Left lobe of liver (tissue), 2 donors: ENCODE data around the gene MRPS7. TPM values are rescaled to one million over a fixed set of nuclear protein-coding genes. Genes with fewer than 3 reads are reported as not detected.

Experiments
- ATAC-seq: fragments of 200-7000 bp; cut with Tn5 transposase; one replicate; pipeline ENCODE4 v1.9.1; 2020; ENCODE audit warnings: mild to moderate bottlenecking, moderate library complexity
- DNase-seq: peaks from one replicate; pipeline ENCODE4 v3.0.0-alpha.2; 2020; ENCODE audit warnings: low spot score
- total RNA-seq: library from RNA; stranded (reverse); gene quantifications from one replicate; pipeline ENCODE4 v1.2.1, GENCODE V29; 2021
- donor health status: DM: no; HTN: no; CAD: no; lungs with moderate emphysema.
- donor health status: DM: no; HTN: yes; CAD: no.

MRPS7 gene
- 36.1 TPM for total RNA-seq

DNA sequence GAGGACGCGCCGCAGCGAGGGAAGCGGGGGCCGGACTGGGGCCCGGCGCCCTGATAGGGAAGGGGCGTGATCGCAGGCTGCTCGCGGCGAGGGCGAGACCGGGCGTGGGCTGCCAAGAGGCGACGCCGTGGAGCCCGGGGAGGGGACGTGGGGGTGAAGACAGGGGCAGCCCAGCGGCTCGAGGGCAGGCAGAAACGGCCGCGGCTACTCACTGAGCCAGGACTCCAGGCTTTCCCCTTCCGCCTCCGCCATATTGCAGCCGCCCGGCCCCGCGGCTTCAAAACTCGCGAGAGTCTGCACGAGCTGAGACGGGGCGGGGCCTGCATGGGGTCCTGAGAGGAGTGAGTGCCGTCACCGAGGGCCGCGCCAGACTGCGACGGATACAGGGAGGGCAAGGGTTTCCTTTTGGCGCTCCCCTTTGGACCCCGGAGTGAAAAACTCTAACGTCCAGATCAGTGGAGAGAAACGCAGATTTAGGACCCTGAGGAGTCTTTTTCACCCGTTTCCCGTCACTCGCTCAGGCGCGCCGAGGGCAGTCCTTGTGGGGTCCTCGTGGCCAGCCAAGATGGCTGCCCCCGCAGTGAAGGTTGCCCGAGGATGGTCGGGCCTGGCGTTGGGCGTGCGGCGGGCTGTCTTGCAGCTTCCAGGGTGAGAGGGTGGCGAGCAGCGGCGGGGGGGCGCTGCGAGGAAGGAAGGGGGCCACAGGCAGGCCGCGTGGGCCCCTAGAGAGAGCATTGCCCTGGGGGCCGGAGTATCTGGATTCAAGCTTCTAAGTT, at the start of gene MRPS7, which contains the start of gene GGA3:
MRPS7 (plus strand) TSS at position 544 of the 776 bp plus-strand sequence; CDS start at position 566, 22 bp downstream.
GGA3 (minus strand) TSS at position 271 of the 776 bp plus-strand sequence; CDS start at position 252, 19 bp downstream.
- ATAC-seq (peak; percentile 97), DNase-seq (peak; percentile 96)

DNA sequence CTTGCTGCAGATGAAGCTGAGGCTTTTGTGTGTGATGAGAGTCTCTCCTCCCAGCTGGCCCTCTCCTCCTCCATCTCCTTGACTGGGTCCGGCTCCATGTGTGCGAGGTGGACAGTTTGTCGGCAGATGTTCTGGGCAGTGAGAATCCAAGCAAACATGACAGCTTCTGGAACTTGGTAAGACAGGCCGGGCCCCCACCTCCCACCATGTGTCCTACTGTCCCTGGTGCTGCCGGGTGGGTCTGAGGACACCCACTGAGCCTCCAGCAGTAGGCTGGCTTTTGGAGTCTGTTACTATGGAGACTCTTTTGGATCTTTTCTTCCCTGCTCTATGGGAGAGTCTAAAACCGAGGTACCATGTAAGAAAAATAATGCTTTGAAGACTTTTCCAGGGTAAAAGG, 43.5 kb upstream of the MRPS7 start:
- ATAC-seq (no peak), DNase-seq (no peak)

DNA sequence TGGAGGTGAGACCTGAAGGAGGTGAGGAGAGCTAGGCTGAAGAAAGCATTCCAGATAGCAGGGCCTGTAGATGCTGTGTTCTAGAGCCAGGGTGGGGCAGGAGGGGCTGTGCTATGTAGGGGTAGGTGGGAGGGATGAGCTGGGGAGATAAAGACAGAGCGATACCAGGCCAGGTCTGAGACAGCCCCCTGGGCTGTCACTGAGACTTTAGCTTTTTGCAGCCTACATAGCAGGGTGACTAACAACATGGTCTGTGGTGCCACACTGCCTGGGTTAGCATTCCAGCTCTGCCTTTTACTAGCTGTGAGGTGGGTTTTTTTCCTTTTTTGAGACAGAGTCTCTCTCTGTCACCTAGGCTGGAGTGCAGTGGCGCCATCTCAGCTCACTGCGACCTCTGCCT, 41.9 kb upstream of the MRPS7 start:
- DNase-seq (no peak), ATAC-seq (no peak)

DNA sequence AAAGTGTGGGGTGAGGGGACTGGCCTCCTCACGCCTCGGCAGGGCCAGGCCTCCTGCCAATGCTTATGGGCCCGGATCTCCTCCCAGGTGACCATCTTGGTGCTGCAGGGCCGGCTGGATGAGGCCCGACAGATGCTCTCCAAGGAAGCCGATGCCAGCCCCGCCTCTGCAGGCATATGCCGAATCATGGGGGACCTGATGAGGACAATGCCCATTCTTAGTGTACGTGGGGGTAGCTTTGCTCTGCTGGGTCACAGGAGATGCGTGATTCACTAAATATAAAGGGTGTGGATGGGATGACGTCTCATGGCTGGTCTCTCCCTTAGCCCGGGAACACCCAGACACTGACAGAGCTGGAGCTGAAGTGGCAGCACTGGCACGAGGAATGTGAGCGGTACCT, 36.7 kb upstream of the MRPS7 start:
- DNase-seq = no peak
- no peak for ATAC-seq

DNA sequence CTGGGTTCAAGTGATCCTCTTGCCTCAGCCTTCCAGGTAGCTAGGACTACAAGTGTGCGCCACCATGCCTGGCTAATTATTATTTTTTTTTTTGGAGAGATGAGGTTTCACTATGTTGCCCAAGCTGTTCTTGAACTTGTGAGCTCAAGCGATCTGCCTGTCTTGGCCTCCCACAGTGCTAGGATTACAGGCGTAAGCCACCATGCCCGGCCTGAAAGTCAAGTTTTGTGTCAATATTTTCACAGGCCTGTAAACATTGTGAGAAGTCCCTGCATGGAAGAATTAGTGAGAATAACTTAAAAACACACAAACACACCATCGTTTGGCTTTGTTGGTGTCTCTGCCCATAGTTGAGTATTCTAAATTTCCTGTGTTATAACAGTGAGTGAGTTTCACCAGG, 34.0 kb upstream of the MRPS7 start:
- ATAC-seq (no peak), DNase-seq (no peak)

DNA sequence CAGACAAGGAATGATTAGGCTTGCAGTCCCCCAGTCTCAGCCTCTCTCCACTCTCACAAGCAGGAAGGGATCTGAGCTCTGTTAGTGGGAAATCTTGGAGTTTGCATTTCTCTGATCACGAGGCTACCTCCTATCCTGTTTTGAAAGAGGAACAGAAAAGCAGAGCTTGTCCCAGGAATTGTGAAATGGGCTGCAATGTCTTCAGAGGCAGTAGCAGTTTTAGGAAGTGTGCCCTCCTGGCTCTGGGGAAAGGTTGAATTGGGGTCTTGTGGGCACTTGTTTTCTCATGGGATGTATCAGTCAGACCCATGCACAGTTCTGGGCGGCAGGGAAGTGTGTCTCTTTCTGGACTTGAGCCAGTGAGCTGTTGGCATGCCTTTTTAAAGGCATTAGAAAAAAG, 33.4 kb upstream of the MRPS7 start:
- ATAC-seq (peak; percentile 45), DNase-seq (no peak)

DNA sequence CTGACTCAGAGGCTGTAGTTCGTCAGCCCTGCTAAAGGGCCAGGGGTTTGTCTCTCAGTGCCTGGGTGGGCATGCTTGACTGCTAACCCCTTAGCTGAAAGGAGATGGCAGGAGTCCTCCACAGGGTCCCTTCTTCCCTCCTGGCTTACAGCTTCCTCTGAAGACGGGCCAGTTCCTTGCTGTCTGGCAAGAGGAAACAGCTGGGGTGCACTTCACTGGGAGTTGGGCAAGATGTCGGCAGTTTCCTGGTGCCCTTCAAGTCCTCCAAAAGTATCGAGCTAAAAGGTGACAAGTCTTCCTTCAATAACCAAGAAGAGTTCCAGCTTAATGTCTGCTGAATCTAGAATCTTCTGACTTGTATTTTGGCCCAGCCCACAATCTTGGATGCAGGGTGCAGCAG, 32.8 kb upstream of the MRPS7 start:
- DNase-seq = no peak

DNA sequence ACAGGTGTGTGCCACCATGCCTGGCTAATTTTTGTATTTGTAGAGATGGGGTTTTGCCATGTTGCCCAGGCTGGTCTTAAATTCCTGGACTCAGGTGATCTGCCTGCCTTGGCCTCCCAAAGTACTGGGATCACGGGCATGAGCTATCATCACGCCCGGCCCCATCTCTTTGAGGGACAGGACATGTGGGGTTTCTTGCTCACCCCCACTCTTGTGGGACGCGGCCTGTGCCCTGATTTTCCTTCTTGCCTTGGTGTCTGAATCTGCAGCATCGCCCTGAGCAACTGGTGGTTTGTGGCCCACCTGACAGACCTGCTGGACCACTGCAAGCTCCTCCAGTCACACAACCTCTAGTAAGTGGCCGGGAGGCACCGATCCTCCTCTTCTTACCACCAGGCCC, 30.6 kb upstream of the MRPS7 start:
- DNase-seq (no peak), ATAC-seq (no peak)

More for the DNA sequence above, 32.8 kb upstream of the MRPS7 start:
- ATAC-seq = peak; percentile 20

DNA sequence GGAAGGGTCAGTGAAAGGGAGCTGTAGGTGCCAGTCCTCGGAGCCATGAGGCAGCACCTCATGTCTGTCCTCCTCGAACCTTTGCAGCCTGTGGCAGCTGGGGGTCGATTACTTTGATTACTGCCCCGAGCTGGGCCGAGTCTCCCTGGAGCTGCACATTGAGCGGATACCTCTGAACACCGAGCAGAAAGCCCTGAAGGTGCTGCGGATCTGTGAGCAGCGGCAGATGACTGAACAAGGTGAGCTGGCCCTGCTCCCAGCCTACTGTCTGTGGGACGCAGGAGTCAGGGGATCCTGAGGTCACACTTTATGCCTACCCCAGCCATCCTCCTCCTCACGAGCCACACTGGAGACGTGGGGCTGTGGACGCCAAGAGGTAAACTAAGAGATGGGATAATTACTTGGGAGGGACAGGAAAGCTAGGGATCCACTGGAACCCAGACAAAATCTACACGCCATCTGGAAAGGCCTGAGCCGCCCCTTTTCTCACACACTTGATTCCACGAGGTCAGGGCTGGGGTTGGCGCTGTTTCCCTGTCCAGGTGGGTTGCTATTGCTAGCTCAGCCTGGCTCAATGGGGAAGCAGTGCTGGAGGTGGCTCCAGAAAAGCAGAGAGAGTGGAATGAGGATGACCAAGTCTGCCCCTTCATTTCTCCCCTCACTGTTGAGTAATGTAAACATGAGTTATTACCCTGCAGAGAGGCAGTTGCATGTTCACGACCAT, 29.8 kb upstream of the MRPS7 start:
- DNase-seq (no peak), ATAC-seq (no peak)

DNA sequence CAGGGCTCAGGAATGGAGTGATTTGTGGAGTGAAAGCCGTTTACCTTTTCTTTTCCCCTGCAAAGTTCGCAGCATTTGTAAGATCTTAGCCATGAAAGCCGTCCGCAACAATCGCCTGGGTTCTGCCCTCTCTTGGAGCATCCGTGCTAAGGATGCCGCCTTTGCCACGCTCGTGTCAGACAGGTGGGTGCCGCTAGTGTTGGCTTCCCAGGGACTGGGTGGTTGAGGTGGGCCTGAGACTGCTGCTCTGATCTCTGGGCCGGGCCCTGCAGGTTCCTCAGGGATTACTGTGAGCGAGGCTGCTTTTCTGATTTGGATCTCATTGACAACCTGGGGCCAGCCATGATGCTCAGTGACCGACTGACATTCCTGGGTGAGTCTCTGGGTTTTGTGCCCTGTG, 28.9 kb upstream of the MRPS7 start:
- no peak for ATAC-seq
- no peak for DNase-seq

DNA sequence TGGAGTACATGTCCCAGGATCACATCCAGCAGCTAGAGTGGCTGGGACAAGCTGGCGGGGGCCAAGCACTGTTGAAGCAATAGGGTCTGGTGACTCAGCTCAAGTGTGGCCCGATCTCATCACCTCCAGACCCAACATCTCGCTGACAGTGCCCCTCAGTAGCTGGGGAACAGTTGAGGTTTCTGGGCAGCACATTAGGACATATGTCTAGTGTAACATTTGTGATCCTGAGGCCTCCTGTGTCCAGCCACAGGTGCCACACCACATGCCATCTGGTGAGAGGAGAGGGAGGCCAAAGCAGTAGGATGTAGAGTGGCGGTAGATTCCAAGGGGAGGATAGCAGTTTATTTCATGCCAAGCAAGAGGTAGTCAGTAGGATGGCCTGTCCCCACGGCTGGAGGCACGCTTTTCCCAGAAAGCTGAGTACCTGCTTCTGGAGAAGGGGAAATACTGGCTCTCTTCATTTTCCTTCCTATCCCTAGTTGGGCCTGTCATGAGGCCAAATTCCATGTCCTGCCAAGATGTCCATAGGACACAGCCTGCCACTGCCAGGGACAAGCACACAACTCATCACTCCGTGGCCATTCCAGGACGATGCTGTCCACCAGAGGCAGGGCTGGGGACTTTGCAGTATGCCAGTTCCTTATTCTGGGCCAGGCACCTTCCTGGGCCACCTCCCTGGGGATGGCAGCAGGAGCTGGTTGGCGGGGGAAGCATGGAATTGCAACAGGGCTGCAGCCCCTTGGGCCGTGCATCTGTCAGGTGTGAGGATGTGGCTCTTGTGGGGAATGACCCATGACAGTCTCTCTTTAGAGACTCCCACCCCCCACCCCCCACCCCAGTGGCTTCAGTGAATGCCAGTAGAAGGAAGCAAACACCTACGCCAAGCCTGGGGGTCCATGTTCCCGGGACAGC, 24.3 kb upstream of the MRPS7 start:
- DNase-seq (no peak), ATAC-seq (peak; percentile 32)

DNA sequence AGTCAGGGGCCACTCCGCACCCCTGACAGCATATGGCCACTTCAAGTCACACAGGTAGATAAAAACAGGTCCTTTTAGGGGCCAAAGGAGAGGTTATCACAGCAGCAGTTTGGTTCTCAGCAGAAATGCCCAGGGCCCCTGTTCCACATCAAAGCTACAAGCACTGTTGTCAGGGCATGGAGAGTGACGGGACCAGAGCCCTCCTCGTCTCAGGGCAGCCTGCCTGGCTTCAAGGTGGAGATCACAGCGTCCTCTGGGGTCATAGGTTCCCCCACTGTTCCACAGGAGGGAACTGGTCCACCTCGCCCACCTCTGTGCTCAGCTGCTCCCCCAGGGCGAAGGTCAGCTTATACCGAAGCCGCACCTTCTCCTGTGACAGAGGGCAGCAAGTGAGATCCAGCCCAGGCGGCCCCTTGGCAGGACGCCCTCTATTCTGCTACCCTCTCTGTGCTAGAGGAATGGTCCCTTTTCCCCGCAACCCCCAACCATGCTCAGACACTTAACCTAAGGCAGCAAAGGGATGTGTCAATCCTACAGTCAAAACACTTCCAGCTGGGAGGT, 23.6 kb upstream of the MRPS7 start:
- DNase-seq (no peak), ATAC-seq (no peak)

DNA sequence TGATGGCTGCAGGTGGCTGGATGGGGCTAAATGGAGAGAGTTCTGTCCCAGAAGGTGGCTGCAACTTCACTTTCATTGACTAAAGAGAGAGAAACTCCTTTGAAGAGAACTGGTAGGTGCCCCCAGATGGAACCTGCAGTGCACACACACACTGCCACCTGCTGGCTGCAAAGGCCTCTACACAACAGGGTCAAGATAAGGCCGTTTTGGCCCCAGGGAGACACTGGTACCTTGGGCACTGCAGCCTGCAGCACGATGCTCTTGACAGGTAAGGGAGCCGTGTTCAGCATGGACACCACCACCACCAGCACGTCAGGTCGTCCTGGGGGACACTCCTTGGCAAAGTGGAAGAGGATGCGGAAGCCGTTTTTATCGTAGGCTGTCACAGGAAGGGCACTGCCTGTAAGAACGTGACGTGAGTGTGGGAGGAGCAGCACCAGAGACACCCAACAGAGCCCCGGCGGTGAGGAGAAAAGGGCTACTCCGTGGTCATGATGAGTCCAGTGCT, 22.9 kb upstream of the MRPS7 start:
- ATAC-seq (peak; percentile 81), DNase-seq (no peak)

DNA sequence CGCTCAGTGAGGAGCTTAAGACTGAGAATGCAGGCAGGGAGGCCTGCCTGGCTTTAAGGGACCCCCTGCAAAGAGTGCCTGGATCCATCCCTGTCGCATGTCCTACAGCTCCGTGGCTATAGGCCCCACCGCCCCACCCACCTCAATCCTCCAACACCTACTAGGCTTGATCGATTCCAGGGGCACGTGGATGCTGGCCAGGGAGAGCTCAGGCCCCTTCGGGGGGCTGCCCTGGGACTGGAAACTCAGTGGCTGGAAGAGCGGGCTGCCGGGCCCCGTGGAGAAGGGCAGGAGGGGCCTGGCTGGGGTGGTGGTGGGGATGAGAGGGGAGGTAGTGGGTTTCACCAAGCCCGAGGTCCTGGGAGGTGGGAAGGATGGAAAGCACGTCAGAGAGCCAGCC, 22.5 kb upstream of the MRPS7 start:
- ATAC-seq (peak; percentile 2), DNase-seq (no peak)

DNA sequence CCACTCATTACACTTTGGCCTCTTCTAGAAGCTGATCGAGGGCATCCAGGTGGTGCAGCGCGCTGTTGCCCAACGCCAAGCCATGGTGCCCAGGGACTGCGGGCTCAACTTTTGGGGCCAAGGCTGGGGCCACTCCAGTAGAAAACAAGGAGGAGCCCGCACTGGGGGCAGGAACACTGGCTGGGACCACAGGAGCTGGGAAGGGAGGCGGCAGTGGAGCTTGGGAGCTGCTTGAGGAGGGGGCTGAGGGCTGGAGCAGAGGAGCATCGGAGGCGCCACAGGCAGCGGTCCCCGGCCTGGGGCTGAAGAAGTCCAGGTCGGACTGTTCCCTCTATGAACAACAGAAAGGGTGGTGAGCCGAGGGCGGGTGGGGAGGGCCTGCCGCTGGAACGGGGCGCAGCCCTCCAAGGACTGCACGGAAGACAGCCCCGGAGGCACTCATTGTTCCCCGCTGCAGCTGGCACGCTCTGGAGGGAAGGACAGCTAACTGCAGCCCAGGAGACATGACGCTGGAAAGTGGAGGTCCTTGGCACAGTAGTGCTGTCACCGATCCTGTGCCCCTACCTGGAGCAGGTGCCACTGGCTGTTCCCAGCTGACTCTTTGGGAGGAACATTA, 21.8 kb upstream of the MRPS7 start:
- DNase-seq = no peak
- peak; percentile 11 for ATAC-seq

DNA sequence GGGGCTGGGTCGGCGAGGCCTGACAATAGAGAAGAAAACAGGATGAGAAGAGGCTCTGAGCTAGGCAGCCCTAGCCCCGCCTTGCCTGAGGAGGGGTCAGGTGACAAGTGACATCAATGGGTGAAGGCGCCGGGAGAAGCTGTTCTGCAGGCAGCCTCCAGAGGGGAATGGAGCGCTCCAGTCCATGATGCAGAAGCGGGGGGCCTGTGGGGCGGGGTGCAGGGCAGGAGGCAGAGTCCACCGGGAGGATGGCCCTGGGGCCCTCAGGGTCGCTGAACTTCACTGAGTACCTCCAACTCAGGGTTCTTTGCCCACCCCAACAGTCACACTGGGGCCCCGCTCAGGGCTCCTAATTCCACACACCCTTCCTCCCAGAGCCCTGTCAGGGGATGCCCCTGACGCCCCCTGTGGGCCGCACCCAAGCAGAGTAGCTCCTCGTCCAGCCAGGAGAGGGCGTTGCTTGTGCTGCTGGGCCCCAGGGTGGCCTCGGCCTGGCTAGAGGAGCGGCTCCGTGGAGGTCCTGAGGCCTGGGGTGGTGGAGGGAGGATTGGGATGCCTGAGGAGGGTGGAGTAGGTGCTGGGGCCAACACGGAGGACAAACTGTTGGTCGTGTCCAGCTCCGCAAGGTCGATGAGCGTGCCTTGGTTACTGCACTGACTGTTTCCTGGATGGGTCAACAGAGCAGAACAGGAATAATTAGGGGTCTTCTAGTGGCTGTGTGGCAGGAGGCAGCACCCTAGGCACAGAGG, 21.1 kb upstream of the MRPS7 start:
- ATAC-seq (peak; percentile 25), DNase-seq (no peak)

DNA sequence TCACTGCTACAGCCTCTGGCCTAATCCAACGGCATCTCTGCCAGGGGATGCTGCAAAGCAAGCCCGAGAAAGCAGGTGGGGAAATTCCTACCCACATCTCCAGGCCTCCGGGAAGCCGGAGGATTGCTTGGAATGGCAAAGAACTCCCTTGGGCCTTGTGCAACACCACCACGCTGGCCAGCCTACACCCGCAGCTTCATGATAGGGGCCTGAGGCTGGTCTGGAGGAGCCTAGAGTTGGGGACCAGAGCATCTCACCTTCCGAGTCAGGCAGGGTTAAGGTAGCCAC, 20.6 kb upstream of the MRPS7 start:
- ATAC-seq (no peak), DNase-seq (no peak)

DNA sequence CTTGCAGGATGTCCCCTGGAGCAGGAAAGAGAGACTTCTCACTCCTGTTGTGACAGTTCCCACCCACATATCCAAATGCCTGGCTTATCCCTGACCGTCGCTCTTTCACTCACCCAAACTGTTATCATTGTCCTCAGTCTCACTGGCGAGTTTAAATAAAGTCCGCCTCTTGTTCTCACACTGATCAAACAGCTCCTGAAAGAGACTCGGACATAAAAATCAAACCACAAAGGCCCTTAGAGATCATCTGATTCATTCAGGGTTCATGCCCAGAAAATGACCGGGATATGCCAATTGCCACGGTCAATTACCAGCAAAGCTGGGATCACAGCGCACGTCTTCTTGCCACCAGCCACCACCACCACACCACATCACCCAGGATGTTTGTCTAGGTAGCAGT, 20.2 kb upstream of the MRPS7 start:
- ATAC-seq (no peak), DNase-seq (no peak)

DNA sequence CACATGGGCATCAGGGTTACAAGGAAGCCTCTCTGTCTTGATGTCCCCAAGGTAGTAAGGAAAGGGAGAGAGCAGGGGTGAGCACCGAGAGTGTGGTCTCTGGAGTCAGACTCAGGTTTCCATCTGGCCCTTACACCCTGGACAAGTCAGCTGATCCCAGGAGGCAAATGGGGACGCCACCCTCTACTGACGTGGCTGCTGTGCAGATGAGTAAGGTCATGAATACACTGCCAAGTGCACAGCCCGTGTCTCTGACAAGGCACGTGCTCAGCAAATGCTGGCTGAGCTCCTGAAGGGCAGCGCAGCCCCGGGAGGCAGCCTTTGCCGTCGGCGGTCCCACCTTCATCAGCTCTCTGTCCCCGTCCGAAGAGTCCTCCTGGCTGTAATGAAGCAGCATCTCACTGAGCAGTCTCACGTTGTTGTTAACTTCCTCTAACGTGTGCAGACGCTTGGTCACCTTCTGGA, 19.7 kb upstream of the MRPS7 start:
- no peak for DNase-seq
- ATAC-seq = no peak
